ENCODE measurements around the gene SLC5A12. TPM values are rescaled to one million over a fixed set of nuclear protein-coding genes. Genes with fewer than 3 reads are reported as not detected.

Gene SLC5A12
- total and polyA plus RNA-seq, 4 donors, result 0.28 to 1.0 (median 0.64) TPM

DNA sequence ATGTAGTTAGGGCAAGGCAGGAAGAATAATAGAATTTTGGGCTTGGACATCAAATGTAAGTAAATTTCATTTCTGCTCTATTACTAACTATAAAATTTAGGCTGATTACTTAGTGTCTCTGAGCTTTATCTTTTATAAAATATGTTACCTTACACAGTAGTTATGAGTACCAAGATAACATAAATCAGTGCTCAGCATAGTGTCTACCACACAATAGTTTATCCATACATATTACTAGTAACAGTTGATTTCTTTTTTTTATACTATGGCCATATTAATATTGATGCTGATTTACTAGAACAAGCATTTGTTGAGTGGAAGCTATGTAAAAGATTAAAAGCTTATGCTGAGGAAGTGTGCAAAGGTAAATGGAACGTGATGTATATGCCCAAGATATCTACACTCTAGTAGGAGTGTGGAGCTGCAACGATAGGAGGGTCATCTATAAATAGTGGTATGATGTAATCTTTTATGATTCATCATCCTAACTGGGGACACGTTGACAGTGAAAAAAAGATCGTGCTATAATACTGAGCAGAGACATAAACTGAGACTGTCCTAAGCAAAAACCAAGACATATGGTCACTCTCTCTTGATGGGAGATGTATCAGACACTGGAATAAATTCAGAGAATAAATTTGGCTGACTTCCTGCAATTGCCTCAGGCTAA lies 8.7 kb upstream of the SLC5A12 start:
- 100% methylated on average over 1 of the region's 4 CpGs for WGBS (ENCODE audit: insufficient coverage)
- no peak for DNase-seq (ENCODE audit: low read depth in 4 of 6, low spot score in 6 of 6)
- Histone ChIP-seq H3K4me3 (ENCODE audit: low read depth, low read length) (no peak overlapping the region), H3K9me3 (ENCODE audit: control insufficient read depth, insufficient read depth, low read length) (no peaks in the 10 kb centered on the region), H3K27ac (ENCODE audit: low read depth, low read length) (no peak overlapping the region), H3K27me3 (ENCODE audit: control insufficient read depth, insufficient read depth, low read length) (no peaks in the 10 kb centered on the region), H3K36me3 (ENCODE audit: control insufficient read depth, insufficient read depth, low read length) (no peaks in the 10 kb centered on the region), H3K4me1 (ENCODE audit: control insufficient read depth, insufficient read depth, low read length) (no peaks in the 10 kb centered on the region)

DNA sequence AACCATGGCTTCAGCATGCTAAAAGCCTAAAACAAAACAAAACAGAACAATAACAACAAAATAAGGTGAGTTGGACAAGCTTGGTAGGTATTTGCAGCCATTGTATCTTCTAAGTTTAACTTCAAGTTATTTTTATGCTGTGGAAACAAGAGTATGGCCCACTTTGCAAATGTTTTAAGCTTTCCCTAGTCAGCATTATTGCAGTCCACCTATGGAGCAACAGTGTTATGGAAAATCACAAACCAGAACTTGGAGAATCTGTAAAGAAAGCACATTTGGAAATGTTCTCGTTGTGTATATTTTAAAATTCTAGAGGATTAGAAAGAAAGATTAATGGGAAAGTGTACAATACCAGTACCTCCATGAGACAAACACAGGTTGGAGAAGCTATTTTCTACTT lies 7.4 kb upstream of the SLC5A12 start:
- Histone ChIP-seq H3K27ac (ENCODE audit: low read depth, low read length) (no peak overlapping the region), H3K4me1 (ENCODE audit: control insufficient read depth, insufficient read depth, low read length) (no peaks in the 10 kb centered on the region), H3K4me3 (ENCODE audit: low read depth, low read length) (no peak overlapping the region), H3K36me3 (ENCODE audit: control insufficient read depth, insufficient read depth, low read length) (no peaks in the 10 kb centered on the region), H3K9me3 (ENCODE audit: control insufficient read depth, insufficient read depth, low read length) (no peaks in the 10 kb centered on the region), H3K27me3 (ENCODE audit: control insufficient read depth, insufficient read depth, low read length) (no peaks in the 10 kb centered on the region)
- WGBS (ENCODE audit: insufficient coverage), result no CpG with 5 or more reads among the region's 1 CpG
- DNase-seq (ENCODE audit: low read depth in 4 of 6, low spot score in 6 of 6), result no peak

GRCh38 chr11:26726960-26727359 lies 5.1 kb upstream of the SLC5A12 start:
- Histone ChIP-seq H3K27ac (ENCODE audit: low read depth, low read length) (no peak overlapping the region), H3K4me3 (ENCODE audit: low read depth, low read length) (no peak overlapping the region), H3K4me1 (ENCODE audit: control insufficient read depth, insufficient read depth, low read length) (no peaks in the 10 kb centered on the region), H3K27me3 (ENCODE audit: control insufficient read depth, insufficient read depth, low read length) (no peaks in the 10 kb centered on the region), H3K9me3 (ENCODE audit: control insufficient read depth, insufficient read depth, low read length) (no peaks in the 10 kb centered on the region), H3K36me3 (ENCODE audit: control insufficient read depth, insufficient read depth, low read length) (no peaks in the 10 kb centered on the region)
- no CpG with 5 or more reads among the region's 3 CpGs for WGBS (ENCODE audit: insufficient coverage)
- no peak for DNase-seq (ENCODE audit: low read depth in 4 of 6, low spot score in 6 of 6)

DNA sequence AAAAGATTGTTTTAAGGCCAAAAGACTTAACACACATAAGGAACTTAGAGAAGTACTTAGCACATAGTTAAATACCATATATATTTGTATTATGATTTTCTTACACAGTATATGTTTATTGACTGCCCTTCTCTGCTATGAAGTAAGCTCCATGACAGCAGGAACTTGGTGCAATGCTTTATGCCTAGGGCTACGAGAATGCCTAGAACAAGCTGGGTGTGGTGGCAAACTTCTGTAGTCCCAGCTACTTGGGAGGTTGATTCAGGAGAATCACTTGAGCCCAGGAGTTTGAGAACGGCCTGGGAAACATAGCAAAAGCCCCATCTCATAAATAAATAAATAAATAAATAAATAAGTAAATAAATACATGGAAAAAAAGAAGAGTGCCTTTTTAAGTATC lies 1.9 kb downstream of the SLC5A12 start:
- H3K27ac ChIP-seq (ENCODE audit: low read depth, low read length), result no peak overlapping the region

GRCh38 chr11:26719289-26719973 lies 2.4 kb downstream of the SLC5A12 start:
- no peaks in the 10 kb centered on the region for H3K4me1 ChIP-seq (ENCODE audit: control insufficient read depth, insufficient read depth, low read length)
- H3K27ac ChIP-seq (ENCODE audit: low read depth, low read length), result no peak overlapping the region
- no peaks in the 10 kb centered on the region for H3K27me3 ChIP-seq (ENCODE audit: control insufficient read depth, insufficient read depth, low read length)
- no peak overlapping the region for H3K4me3 ChIP-seq (ENCODE audit: low read depth, low read length)
- H3K36me3 ChIP-seq (ENCODE audit: control insufficient read depth, insufficient read depth, low read length), result no peaks in the 10 kb centered on the region
- 100% methylated on average over 1 of the region's 2 CpGs for WGBS (ENCODE audit: insufficient coverage)
- no peaks in the 10 kb centered on the region for H3K9me3 ChIP-seq (ENCODE audit: control insufficient read depth, insufficient read depth, low read length)
- no peak for DNase-seq (ENCODE audit: low read depth in 4 of 6, low spot score in 6 of 6)

More for the DNA sequence above, 1.9 kb downstream of the SLC5A12 start:
- no peak overlapping the region for H3K4me3 ChIP-seq (ENCODE audit: low read depth, low read length)
- no CpG with 5 or more reads among the region's 2 CpGs for WGBS (ENCODE audit: insufficient coverage)
- H3K4me1 ChIP-seq (ENCODE audit: control insufficient read depth, insufficient read depth, low read length), result no peaks in the 10 kb centered on the region
- DNase-seq (ENCODE audit: low read depth in 4 of 6, low spot score in 6 of 6), result no peak
- no peaks in the 10 kb centered on the region for H3K36me3 ChIP-seq (ENCODE audit: control insufficient read depth, insufficient read depth, low read length)
- H3K27me3 ChIP-seq (ENCODE audit: control insufficient read depth, insufficient read depth, low read length), result no peaks in the 10 kb centered on the region
- no peaks in the 10 kb centered on the region for H3K9me3 ChIP-seq (ENCODE audit: control insufficient read depth, insufficient read depth, low read length)

DNA sequence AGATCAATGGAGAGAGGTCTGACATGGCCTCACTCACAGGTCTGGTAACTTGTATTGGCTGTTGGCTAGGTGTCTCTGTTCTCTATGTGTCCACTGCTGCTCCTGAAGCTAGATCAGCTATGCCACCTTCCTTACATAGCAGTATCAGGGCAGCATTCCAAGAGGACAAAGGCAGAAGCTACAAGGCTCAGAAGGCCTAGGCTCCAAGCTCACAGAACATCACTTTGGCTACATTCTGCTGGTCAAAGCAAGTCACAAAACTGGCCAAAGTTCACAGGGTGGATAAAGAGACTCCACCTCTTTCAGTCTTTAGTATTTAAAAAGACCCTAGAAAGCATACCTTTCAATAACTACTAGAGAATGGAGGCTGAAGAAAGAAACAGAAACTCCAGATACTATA lies 4.1 kb downstream of the SLC5A12 start:
- no peak overlapping the region for H3K27ac ChIP-seq (ENCODE audit: low read depth, low read length)
- no peak for DNase-seq (ENCODE audit: low read depth in 4 of 6, low spot score in 6 of 6)
- H3K4me1 ChIP-seq (ENCODE audit: control insufficient read depth, insufficient read depth, low read length), result no peaks in the 10 kb centered on the region
- H3K4me3 ChIP-seq (ENCODE audit: low read depth, low read length), result no peak overlapping the region
- H3K27me3 ChIP-seq (ENCODE audit: control insufficient read depth, insufficient read depth, low read length), result no peaks in the 10 kb centered on the region
- H3K36me3 ChIP-seq (ENCODE audit: control insufficient read depth, insufficient read depth, low read length), result no peaks in the 10 kb centered on the region
- H3K9me3 ChIP-seq (ENCODE audit: control insufficient read depth, insufficient read depth, low read length), result no peaks in the 10 kb centered on the region

DNA sequence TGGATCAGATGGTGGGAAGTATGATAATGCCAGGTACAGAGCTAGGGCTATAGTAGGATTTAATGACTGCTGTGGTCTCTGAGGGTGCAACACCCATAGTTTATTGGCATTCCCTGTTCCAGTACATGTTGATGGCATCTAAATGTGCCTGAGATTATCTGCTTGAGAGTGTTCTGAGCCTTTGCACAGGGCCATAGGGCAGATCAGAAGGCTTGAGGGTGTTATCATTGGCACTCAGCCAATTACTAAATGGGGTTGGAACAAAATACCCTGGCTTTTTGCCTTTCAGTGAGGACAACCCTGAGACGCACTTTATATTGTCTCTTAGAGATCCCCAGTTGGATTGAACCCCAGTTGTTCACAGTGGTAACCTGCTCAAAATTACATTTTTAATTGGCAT lies 6.7 kb downstream of the SLC5A12 start:
- Histone ChIP-seq H3K27ac (ENCODE audit: low read depth, low read length) (no peak overlapping the region), H3K9me3 (ENCODE audit: control insufficient read depth, insufficient read depth, low read length) (no peaks in the 10 kb centered on the region), H3K27me3 (ENCODE audit: control insufficient read depth, insufficient read depth, low read length) (no peaks in the 10 kb centered on the region), H3K36me3 (ENCODE audit: control insufficient read depth, insufficient read depth, low read length) (no peaks in the 10 kb centered on the region), H3K4me3 (ENCODE audit: low read depth, low read length) (no peak overlapping the region), H3K4me1 (ENCODE audit: control insufficient read depth, insufficient read depth, low read length) (no peaks in the 10 kb centered on the region)
- no peak for DNase-seq (ENCODE audit: low read depth in 4 of 6, low spot score in 6 of 6)
- WGBS (ENCODE audit: insufficient coverage), result 67% methylated on average over 1 of the region's 1 CpG

GRCh38 chr11:26712497-26712896 lies 9.4 kb downstream of the SLC5A12 start:
- H3K4me3 ChIP-seq (ENCODE audit: low read depth, low read length), result no peak overlapping the region
- H3K27me3 ChIP-seq (ENCODE audit: control insufficient read depth, insufficient read depth, low read length), result no peaks in the 10 kb centered on the region
- no peaks in the 10 kb centered on the region for H3K9me3 ChIP-seq (ENCODE audit: control insufficient read depth, insufficient read depth, low read length)
- no peaks in the 10 kb centered on the region for H3K4me1 ChIP-seq (ENCODE audit: control insufficient read depth, insufficient read depth, low read length)
- WGBS (ENCODE audit: insufficient coverage), result 90% methylated on average over 2 of the region's 5 CpGs
- H3K27ac ChIP-seq (ENCODE audit: low read depth, low read length), result no peak overlapping the region
- H3K36me3 ChIP-seq (ENCODE audit: control insufficient read depth, insufficient read depth, low read length), result no peaks in the 10 kb centered on the region
- DNase-seq (ENCODE audit: low read depth in 4 of 6, low spot score in 6 of 6), result no peak

GRCh38 chr11:26710489-26710888 lies 11.4 kb downstream of the SLC5A12 start:
- DNase-seq (ENCODE audit: low read depth in 4 of 6, low spot score in 6 of 6), result no peak
- no CpG with 5 or more reads among the region's 2 CpGs for WGBS (ENCODE audit: insufficient coverage)
- H3K27me3 ChIP-seq (ENCODE audit: control insufficient read depth, insufficient read depth, low read length), result no peaks in the 10 kb centered on the region
- H3K36me3 ChIP-seq (ENCODE audit: control insufficient read depth, insufficient read depth, low read length), result no peaks in the 10 kb centered on the region
- H3K4me3 ChIP-seq (ENCODE audit: low read depth, low read length), result no peak overlapping the region
- H3K9me3 ChIP-seq (ENCODE audit: control insufficient read depth, insufficient read depth, low read length), result no peaks in the 10 kb centered on the region
- no peaks in the 10 kb centered on the region for H3K4me1 ChIP-seq (ENCODE audit: control insufficient read depth, insufficient read depth, low read length)
- no peak overlapping the region for H3K27ac ChIP-seq (ENCODE audit: low read depth, low read length)

Measured in spinal cord (tissue), 10 donors.